CD4-positive, alpha-beta T cell treated with Interleukin-15 for 1 hour (primary cell): ENCODE data around the gene IGSF1.

Experiments used
- DNase-seq: peaks from one replicate; pipeline ENCODE4 v3.0.0-alpha.2; 2020

IGSF1 gene

DNA sequence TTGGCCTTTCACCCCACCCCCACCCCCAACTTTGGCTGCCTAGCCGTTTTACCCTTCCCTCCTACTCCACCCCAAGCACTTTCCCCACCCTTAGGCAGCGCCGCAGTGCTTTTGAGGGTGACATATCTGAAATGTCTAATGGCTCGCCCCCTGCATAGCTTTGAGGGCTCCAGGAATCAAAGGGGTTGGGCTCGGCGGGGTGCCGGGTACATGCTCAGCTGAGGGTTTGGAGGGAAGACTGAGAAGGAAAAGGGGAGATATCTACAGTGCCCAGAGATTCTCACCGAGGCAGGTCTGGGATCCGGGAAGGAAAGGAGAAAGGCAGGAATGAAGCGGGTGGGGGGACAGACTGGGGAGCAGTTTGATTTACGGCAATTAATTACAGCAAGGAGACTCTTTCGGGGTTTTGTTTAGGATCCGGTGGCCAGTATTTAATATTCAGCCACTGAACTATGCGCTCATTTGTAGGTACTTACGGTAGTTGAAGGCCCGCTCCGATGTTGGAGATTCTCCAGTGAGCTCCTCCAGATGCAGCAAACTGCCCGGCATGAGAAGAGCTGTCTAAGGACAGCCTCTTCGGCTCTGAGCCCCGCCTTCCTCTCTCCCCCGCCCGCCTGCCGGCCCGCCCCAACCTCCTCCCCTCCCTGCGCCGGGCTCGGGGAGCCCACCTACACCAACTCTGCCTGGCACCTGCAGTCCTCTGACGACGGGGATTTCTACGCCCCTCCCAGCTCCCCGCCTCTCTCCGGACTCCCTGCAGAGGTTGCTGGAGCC lies at the start of gene IGSF1:
IGSF1 (minus strand) TSS at position 569 of the 774 bp plus-strand sequence. CDS start 2,632 bp downstream, outside the sequence.
- DNase-seq = no peak

DNA sequence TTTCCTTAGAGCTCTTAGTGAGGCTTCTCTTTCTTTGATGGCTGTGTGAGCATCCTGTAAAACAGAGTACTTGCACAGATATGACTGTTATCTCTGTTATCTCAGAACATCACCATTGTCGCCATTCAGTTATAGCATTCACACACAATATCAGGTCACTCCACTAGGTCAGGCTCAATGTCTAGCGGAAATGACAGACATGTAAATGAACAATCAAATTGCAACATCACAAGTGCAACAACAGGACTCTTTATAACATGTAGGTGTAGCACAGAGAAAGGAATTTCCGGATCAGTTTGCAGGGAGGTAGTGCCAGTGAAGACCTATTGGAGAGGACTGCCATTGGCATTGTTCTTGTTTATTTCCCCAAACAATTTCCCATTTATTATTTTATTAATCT lies 43.2 kb upstream of the IGSF1 start:
- DNase-seq = no peak

GRCh38 chrX:131331152-131331551 lies 42.0 kb upstream of the IGSF1 start:
- no peak for DNase-seq

DNA sequence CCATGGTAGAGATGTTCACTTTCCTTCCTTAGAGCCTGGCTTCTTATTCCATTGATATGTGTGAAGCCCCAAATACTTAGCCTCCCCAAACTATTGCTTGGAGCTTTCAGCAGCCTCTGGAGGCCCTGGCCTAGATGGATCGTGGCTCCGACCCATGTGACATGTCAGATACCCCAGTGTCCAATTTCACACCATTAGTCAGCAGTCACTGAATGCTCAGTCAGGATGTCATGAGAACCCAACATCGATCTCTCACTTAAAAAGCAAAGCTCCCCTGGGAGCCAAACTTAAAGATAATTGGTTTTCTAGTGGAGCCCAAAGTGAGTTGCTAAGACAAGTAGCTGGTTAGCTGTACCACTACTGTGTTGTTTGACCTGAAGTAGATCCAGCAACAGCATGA lies 41.6 kb upstream of the IGSF1 start:
- DNase-seq = no peak

DNA sequence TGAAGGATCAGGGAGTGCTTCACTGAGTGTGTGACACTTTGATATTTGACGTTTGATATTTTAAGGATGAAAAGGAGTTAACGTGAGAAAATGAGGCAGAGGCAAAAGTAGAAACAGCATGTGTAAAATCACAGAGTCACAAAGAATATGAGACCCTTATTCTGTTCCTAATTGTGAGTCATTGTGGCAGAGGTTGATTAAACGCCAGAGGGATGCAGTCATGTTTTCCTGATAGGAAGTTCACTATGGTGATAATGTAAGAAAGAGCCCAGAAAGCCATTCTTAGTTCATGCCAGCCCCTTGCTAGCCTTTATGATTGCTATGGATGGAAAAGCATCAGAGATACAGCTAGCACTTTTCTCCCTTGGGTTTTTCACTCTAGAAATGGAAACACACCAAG lies 33.5 kb upstream of the IGSF1 start:
- no peak for DNase-seq

GRCh38 chrX:131317326-131317725 lies 28.2 kb upstream of the IGSF1 start:
- DNase-seq = no peak

DNA sequence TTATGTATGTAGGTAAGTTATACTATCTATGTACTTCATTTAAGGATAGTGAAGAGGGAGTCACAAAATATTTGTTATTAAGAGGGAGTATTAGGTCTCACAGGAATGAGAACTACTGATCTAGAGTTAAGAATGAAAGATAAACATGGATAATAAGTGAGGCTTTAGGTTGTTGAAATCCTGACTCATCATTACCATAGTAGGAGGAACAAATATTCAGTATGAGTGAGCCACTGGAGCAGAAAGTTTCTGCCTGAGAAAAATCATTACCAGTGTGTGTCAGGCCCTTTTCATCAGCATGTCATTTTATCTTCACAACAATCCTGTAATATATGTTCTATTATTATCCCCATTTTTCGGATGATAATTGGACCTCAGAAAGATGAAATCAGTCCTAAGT lies 27.2 kb upstream of the IGSF1 start:
- no peak for DNase-seq

DNA sequence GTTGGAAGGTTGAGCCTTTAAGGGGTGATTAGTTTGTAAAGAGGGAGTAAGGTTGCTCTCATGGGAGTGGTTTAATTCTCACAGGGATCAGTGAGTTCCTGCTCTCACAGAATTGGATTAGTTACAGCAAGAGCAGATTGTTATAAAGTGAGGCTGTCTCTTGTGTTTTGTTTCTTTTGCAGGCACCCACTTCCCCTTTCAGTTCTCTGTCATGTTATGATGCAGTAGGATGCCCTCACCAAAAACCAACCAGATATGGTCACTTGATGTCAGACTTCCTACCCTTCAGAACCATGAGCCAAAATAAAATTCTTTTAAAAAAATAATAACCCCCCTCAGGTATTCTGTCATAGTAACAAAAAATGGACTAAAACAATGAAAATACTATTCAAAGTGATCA lies 19.9 kb upstream of the IGSF1 start:
- DNase-seq = no peak

GRCh38 chrX:131306601-131307000 lies 17.5 kb upstream of the IGSF1 start:
- no peak for DNase-seq

DNA sequence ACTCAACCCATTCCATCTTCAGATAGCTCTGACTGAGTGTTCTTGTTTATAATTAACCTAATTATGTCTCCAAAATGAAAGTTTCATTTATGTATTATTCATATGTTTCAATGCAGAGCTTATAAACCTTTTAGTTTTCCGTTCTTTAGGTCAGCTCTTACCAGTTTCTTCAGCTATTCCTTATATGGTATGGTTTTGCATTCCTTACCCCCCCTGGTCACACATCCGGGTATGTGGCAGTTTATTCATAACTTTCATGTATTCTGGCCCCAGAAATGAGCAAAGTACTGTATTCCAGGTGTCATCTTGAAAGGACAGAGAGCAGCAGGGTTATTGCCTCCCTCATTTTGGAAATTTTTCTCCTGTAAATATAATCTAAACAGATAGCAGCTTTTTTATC lies 16.8 kb upstream of the IGSF1 start:
- DNase-seq = no peak

DNA sequence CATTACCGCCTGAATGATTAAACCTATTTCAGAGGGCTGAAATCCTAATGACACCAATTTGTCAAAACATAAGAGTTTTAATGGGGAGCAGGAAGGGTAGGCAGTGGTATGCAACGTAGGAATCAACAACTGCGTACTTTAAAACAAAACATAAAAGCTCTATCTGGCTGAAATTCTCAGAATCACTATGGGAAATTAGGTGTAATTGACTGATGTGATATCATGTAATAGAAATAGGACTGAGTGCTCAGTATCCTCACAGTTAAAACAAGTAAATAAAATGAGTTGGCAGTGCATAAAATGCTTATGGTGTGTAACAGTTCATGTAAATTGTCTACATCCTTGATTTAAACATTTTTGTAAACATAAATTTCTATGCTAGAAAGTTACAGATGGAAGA lies 13.6 kb upstream of the IGSF1 start:
- no peak for DNase-seq

DNA sequence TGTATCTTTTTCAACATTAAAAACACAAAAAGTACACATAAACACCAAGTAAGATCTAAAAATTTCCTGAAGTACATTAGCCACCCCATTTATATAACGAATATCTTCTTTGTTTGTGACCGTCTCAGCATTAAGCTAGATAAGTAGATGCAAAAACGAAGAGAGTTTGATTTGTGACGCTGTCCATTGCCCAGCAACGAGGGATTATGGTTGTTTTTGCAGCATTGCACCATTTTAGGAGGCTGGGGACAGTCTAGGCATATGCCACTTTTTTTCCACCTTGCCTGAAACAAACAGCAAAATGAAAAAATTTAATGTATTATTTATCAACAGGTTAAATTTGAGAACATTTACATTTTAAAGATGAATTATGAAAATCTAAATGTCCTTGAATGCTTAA lies 12.0 kb upstream of the IGSF1 start:
- no peak for DNase-seq

- DNase-seq = no peak
Observed at GRCh38 chrX:131298846-131299245, 9.7 kb upstream of the IGSF1 start.

DNA sequence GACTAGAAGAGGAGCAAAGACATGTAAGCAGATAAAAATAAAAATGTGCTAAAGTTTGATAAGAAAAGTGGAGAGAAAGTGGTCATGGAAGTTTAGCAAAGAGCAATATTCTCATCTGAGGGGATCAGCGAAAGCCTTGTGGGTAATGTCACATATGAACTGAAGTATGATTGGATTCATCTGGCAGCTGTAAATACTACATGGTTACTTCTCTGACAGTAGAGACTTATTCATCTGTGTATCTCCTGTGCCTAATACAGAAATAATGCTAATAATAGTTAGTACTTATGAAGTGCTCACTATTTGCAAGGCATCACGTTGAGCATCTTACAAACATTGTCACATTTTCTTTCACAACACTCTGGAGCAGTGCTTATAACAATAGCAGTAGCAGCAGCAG lies 8.9 kb upstream of the IGSF1 start:
- DNase-seq = no peak

GRCh38 chrX:131289527-131289926 lies 421 bp upstream of the IGSF1 start:
- DNase-seq = no peak

- DNase-seq = no peak
Observed at GRCh38 chrX:131288188-131288587, 918 bp downstream of the IGSF1 start.

DNA sequence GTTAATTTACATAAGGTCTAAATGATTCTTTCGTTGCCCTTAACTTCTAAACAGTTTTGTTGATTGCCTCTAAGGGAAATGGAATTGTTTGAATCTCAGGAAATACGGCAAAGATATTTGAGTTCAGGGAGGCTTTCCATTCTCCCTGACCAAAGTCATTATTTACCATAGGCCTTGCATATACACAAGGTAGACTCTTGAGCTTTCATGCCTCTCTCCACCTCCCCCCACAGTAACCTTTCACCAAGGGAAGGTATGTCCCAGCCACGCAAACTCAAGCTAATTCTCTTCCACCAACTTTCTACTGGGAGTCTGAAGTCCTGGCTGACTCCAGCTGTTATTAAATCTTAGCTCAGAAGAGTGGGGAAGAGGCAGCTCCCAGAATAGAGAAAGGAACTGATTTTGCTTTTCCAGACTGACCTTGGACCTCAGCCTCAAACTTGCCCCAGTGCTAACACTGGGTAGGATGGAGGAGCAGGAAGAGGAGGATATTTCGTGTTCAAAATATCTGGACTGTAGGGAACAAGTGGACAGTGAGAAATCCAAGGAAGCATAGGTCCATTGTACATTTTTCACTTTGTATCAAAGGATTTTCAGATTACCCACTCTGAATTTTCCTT lies 1.4 kb downstream of the IGSF1 start:
- no peak for DNase-seq

DNA sequence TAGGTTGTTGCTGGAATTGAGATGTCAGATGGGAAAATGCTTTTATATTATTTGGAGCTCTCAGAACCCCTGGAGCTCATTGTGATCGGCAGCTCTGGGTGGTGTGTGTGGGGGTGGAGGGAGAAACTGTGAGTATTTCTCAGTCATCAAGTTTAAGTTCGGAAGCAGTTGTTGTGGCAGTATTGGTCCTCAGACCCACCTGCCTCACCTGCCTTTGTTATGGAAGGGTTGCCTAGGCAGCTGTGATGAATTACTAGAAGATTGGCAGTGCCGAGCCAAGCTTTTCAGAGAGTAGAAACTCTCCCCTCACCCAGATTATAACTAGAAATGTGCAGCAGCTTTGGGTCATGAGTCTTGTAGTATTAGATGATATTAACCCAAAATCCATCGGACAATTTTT lies 9.5 kb downstream of the IGSF1 start:
- no peak for DNase-seq

- DNase-seq = no peak
Observed at GRCh38 chrX:131279197-131279596, 9.9 kb downstream of the IGSF1 start.

- DNase-seq = no peak
Observed at GRCh38 chrX:131277543-131278136, 11.5 kb downstream of the IGSF1 start.

DNA sequence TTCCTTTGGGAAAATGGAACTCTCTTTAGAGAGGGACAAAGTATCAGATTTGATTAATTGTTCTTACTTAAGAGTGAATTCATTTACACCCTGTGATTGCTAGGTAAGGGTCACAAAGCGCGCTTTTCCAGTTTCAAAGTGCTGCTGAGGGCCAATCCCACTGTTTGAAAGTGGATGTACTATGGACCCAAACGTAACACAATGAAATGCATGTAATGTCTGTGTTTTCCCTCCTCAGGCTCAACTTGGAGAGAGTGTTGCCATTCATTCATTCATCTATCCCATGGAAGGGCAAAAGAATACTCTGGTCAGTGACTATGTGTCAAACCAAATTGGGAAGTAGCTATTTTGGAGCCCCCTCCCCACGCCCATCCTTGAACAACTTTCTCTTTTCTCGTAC lies 16.1 kb downstream of the IGSF1 start:
- no peak for DNase-seq

DNA sequence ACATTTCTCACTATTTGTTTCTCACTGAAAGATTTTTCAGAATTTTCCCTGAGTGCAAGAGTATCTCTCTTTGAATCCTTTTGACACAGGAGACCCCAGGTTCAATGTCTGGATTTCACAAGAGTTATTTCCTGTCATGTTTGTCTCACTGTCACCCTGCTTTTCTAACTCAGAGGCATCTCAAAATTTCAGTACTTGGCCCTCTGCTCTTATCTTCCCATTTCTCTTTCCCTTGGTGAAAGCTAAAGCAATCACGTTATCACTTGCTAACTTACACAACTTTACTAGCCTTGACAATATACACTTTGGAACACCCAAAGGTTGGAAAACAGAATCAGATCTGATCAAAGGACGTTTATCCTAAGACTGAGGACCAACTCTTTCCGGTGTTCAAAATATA lies 17.3 kb downstream of the IGSF1 start:
- DNase-seq = no peak

DNA sequence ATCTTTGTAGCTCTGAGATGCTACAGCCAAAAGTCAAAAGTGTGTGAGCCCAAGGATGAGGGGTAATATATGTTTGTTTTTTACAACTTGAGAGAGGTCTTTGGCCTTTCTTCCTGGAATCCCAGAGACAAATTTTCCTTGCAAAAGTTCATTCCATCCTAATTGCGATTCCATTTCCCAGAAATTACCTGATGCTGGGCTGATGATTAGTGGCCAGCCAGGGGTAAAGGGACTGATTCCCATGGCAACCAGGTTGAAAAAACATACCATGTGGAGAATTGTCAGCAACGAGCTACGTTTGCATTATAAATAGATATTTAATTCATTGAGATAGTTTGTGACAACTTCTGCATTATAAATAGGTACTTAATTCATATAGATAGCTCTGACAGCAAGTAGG lies 17.8 kb downstream of the IGSF1 start:
- no peak for DNase-seq

- no peak for DNase-seq
Observed at GRCh38 chrX:131270080-131270479, 19.0 kb downstream of the IGSF1 start.

GRCh38 chrX:131264665-131265064 lies 24.4 kb downstream of the IGSF1 start:
- DNase-seq = no peak
